GM19463 (cell line): ENCODE data around the gene ABCC10.

Source experiments
- ATAC-seq: cut with Tn5 transposase; IDR thresholded peaks from one replicate; pipeline ENCODE4 v1.9.1; 2021; ENCODE audit warnings: mild to moderate bottlenecking, moderate library complexity; ENCODE audit not compliant: unreplicated experiment

ABCC10 gene

GRCh38 chr6:43468240-43468639 is 40.9 kb downstream of the ABCC10 start:
- ATAC-seq = no peak

GRCh38 chr6:43468748-43469681 is 41.7 kb downstream of the ABCC10 start:
- no peak for ATAC-seq

DNA sequence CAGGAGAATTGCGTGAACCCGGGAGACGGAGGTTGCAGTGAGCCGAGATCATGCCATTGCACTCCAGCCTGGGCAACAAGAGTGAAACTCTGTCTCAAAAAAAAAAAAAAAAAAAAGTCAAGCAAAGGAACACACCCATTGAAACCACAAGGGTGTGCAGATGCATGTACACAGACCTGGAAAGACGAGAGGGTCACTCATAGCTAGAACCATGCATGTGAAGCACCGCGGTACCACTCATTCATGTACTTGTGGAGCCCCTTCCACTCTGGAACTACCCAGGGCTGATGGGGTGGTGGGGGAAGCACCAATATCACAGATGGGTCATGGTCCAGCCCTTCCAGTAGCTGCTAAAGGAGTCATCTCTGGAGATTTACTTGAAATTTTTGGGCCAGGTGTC is 42.6 kb downstream of the ABCC10 start:
- ATAC-seq = no peak

GRCh38 chr6:43471399-43471798 is 44.1 kb downstream of the ABCC10 start:
- no peak for ATAC-seq

GRCh38 chr6:43472515-43472914 is 45.2 kb downstream of the ABCC10 start:
- no peak for ATAC-seq

GRCh38 chr6:43475516-43475915 is 48.2 kb downstream of the ABCC10 start:
- ATAC-seq = no peak

- no peak for ATAC-seq
Observed at GRCh38 chr6:43476746-43477145, 49.4 kb downstream of the ABCC10 start.

DNA sequence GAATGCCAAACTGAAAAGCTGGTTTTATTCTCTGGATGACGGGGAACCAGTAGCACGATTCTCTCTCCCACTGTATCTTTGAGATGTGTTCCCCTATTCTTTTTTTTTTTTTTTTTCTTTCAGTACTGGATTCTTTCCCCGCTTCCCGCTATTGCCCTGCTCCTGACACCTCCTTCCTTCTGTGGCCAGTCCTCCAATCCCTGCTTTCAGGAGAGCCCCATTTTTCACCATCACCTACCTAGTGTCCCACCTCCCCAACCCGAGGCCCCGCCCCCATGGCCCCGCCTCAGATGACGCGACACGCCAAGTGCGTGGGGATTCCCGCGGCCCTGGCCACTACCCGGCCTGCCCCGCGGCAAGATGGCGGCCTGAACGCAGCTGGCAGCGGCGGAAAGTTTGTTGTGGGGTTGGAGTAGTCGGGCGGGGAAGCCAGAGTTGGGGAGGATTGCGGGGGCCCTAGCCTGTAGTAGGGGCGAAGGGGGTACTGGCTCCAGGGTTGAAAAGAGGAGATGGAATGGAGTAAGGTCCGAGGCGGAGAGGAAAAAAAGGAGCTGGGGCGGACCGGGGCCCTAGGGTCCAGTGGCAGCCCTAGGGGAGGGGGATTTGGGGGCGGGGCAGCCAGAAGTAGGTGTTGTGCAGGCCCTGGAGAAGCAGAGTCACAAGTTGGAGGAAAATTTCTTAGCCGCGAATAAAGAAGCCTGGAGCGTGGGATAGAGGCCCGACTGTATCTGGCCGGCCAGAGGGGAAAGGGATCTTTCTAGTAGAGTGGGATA is 50.1 kb downstream of the ABCC10 start, which contains the start of gene TJAP1:
TJAP1 (plus strand) TSS at position 336 of the 773 bp plus-strand sequence. CDS start 21,432 bp downstream, outside the sequence.
- peak; percentile 99 for ATAC-seq

DNA sequence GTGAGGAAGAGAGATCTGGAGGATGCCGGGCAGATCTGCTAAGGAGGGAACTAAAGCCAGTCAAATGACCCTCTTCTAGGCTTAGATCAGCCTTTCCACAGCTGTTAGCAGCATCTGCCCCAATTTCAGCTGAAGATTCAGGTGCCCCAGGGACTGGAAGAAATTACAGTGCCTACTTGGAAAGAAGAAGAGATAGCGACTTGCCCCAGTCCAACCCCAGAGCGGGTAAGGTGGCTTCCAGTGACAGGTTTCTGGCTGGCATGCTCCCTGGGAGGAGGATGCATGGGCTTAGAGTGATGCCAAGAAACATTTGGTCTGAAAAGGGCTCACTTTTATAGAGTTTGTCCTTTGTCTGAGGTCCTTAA is 50.6 kb downstream of the ABCC10 start:
- ATAC-seq = no peak

- ATAC-seq = no peak
Observed at GRCh38 chr6:43481075-43481474, 53.7 kb downstream of the ABCC10 start.

DNA sequence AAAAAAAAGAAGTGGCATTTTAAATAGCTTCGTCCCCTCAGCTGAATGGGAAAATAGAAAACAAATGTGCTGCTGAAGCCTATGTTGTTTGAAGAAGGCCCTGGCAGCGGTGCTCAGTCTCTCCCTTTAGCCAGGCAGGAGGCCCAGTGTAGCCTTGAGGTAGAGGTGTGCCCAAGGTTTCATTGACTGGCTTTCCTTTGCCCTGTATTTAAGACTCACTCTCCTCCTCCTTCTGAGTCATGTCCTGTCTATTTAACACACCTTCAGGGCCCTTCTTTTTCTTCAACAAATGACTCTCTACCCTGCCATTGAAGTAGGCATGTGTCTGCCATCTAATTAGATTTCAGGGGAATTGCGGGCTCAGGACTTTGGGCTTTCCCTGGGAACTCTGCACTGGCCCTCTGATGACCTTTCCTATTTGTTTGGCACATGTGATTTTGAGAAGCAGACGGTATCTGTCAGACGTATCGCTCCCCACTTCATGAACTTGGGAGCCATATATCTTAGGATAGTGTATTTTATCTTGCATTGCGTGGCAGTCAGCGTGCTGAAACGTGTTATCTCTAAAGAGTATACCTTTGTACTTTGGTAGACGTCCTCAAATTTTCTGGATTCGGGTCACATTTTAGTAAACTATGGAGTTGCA is 54.4 kb downstream of the ABCC10 start:
- no peak for ATAC-seq

DNA sequence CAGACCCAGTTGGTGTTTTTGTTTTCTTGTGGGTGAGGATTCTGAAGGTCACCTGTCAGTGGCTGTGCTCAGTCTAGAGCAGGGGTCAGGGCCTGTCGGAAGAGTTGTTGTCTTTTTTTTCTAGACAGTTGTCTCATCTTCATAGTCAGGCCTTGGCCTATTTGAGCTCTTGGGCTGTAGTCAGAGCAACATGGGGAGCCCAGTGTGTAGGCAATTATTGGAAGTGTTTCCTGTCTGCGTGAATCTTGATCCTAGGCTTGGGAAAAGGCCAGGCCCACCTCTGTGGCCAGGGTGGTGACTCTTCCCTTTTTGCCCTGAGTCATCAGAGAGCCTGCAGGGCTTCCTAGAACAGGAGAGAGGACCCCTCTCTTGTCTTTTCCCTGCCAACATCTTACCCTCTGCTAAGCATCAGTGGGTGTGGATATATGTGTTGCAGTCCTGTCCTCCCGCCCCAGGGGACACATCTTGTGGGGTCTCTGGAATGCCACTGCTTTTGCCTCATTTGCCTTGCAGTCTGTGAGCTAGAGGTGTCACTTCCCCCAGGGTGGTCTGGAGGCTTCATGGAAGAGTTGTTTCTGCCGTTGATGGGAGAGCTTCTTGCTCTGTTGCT is 61.4 kb downstream of the ABCC10 start:
- ATAC-seq = no peak

- ATAC-seq = no peak
Observed at GRCh38 chr6:43489277-43490072, 62.1 kb downstream of the ABCC10 start.

DNA sequence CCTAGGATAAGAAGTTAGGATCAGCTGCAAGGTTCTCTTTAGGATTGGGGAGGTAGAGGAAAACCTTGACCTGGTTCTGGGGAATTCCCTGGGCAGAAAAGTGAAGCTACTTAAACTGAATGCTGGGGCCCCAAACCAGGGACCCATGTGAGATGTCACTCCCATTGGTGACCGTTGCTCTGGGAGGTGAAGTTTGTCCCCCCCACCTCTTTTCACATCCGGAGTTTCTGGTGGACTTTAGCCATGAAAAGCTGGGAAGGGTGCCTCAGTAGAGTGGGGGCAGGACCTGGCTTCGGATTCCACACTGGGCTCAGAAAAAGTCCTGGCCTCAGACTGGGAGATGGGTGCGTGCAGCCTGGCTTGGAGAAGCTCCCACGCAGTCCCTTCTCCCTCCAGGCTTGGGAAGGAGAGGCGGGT is 63.2 kb downstream of the ABCC10 start:
- ATAC-seq = no peak

DNA sequence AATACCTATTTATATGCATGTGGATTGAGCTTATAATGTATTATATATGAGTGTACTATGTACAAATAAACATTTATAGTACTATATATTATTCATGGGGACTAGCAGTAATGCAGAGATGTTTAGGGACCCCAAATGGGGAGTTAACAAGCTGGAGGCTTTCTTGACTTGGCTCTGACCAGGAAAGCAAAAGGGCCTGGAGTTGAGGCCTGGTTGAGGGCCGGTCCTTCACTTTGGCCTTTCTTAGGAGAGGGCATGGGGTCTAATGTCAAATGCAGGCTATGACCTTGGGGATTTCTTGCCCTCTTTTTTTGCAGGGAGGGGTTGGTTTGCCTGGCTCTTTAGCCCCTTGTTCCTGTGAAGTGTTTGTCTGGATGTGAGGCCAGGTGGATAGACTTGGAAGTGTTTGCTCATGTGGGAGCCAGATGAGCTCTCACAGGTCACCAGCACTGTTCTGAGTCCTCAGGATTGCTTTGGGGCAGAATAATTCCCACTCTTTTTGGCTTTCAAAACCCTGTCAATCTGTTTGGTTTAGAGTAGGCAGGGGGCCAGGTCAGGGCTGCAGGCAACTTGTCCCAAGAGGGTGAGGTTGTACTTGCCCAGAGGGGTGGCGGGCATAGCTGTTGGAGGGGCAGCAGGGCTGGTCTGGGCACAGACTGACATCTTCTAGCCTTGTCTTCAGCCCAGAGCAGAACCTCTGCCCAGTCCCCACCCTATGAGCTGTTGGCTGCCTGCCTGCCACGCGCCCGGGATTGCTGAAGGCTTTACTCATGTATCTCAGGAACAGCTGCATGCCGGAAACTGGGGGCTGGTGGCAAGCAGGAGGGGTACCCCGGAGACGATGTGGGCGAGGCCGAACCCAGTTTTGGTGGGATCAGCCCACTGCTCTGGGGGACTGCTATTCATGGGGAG is 64.7 kb downstream of the ABCC10 start:
- ATAC-seq = no peak

DNA sequence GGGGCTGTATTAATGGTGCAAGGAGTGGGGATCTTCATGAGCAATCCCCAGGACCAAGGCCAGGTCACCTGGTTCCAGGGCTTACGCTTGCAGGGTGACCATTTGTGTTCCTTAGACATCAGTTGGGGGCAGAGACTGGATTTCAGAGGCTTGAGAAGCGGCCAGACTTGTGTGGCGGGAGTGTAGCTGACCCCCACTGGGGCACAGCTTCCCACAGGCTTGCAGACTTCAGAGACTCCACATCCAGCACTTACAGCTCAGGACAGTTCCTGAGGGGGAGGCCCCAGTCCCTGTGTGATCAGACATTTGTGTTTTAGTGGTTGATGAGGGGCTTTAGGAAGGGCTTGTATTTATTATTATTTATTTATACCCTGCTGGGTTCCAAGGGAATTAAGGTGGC is 65.3 kb downstream of the ABCC10 start:
- ATAC-seq = no peak

DNA sequence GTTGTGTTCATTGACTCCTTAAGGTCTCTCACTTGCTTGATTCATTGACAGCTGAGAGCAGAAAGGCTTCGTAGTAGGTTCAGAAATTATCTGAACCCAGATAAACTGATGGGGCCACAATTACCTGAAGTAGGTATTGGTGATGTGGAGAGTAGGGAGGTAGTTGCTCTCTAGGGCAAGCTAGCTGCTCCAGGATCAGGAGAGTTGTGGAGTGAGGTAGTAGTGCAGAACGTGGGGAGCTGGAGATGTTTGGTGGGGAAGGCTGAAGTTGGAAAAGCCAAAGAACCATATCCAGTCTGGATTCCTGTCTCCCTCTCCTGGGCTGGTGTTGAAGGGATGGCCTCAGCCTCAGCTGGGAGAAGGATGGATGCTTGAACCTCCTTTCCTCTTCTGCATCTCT is 65.9 kb downstream of the ABCC10 start:
- no peak for ATAC-seq

GRCh38 chr6:43493833-43494232 is 66.5 kb downstream of the ABCC10 start:
- ATAC-seq = no peak

DNA sequence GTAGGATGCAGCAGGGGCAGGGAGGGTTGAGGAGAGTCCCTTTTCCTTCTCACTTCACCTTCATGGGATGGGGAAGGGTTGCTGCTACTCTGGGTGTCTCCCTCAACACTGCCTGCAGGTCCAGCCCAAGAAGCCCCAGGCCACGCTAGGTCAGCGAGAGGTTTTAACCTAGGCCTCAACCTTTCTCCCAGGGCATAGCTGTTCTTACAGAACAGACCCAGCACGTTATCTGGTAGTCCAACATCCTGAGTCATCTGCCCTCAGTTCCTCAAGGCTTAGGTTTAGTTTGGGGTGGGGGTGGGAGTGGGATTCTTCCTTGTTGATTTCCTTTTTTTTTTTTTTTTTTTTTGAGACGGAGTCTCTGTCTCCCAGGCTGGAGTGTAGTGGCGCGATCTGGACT is 67.0 kb downstream of the ABCC10 start:
- no peak for ATAC-seq
